Measurements from ENCODE around the gene NELL1.

Gene NELL1

GRCh38 chr11:20910733-20911132 is 241.3 kb downstream of the NELL1 start:
- Histone ChIP-seq H3K27me3 (ENCODE audit: insufficient read depth, low read length) (no peaks in the 10 kb centered on the region), H3K36me3 (ENCODE audit: insufficient read depth, low read length) (no peaks in the 10 kb centered on the region), H3K4me3 (ENCODE audit: low read depth, low read length) (no peak overlapping the region)

DNA sequence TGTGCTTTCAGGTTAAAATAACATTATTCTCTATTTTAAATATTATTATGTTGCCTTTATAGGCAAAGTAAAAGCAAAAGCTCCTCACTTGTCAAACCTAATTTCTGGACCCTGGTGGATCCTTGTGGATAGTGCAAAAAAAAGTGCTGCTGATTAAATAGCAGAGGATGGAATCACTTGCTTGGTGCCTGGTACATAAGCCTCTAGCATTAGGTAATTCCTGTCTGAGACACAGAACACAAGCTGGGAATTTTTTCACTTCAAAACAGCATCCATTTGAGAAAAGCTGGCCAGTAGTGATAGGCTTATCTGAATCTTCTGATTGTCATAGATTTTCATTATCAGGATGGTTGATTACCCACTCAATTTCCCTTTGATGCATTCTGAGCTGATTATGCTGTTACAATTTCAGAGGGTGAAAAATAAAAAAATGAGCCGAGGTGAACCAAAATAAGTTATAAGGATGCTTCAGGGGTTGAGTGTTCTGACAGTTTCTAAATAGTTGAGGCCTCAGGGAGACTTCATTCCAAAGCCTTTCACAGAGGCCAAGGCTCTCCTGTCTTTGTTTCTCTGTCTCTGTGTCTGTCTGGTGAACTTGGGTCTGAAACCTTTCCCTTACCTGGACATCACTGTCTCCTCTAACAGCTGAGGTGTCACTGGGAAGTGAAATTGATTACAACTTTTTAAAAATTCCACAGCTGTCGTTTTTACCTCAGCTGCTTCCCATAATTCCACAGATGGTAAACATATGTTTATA is 242.9 kb downstream of the NELL1 start:
- Histone ChIP-seq H3K4me3 (ENCODE audit: low read depth, low read length) (no peak overlapping the region), H3K36me3 (ENCODE audit: insufficient read depth, low read length) (no peaks in the 10 kb centered on the region), H3K27me3 (ENCODE audit: insufficient read depth, low read length) (no peaks in the 10 kb centered on the region), H3K27ac (ENCODE audit: low read depth, low read length) (no peak overlapping the region), H3K4me1 (ENCODE audit: control insufficient read depth, insufficient read depth, low read length, unreplicated experiment) (no peaks in the 10 kb centered on the region), H3K79me2 (ENCODE audit: control insufficient read depth, insufficient read depth, low read length, unreplicated experiment) (no peaks in the 10 kb centered on the region), H2AFZ (ENCODE audit: low read length, unreplicated experiment) (no peak overlapping the region)

More at GRCh38 chr11:20910733-20911132, 241.3 kb downstream of the NELL1 start:
- H3K4me1 ChIP-seq (ENCODE audit: control insufficient read depth, insufficient read depth, low read length, unreplicated experiment): no peaks in the 10 kb centered on the region
- H2AFZ ChIP-seq (ENCODE audit: low read length, unreplicated experiment): no peak overlapping the region
- H3K27ac ChIP-seq (ENCODE audit: low read depth, low read length): no peak overlapping the region
- no peaks in the 10 kb centered on the region for H3K79me2 ChIP-seq (ENCODE audit: control insufficient read depth, insufficient read depth, low read length, unreplicated experiment)

DNA sequence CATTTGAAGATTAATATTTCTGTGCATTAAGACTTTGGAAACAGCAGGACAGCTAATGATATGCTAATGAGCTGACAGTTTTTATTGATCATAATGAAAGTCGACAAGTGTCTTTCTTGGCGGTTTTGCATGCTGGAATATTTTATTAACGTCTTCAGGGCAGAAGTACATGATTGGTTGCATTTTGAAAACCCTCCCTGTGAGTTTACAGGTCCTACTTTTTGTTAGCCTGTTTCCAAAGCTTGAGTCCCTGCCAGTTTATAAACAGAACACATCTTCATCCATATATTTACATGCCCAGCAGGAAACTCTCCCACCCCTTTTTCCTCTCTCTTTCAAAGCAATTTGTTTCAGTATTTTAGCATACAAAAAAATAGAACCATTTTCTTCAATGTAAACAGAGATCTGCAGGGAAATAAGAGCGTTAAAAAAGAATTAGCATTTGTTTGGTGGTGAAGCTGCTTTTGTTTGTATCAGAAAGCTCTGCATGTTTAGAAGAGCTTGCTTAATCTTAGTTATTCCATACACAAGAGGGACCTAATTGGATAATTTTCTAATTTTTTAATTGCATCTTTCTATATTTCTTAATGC is 243.6 kb downstream of the NELL1 start:
- no peak overlapping the region for H3K27ac ChIP-seq (ENCODE audit: low read depth, low read length)
- no peaks in the 10 kb centered on the region for H3K4me1 ChIP-seq (ENCODE audit: control insufficient read depth, insufficient read depth, low read length, unreplicated experiment)
- H3K36me3 ChIP-seq (ENCODE audit: insufficient read depth, low read length): no peaks in the 10 kb centered on the region
- no peak overlapping the region for H2AFZ ChIP-seq (ENCODE audit: low read length, unreplicated experiment)
- no peaks in the 10 kb centered on the region for H3K27me3 ChIP-seq (ENCODE audit: insufficient read depth, low read length)
- no peak overlapping the region for H3K4me3 ChIP-seq (ENCODE audit: low read depth, low read length)
- H3K79me2 ChIP-seq (ENCODE audit: control insufficient read depth, insufficient read depth, low read length, unreplicated experiment): no peaks in the 10 kb centered on the region

GRCh38 chr11:20917306-20917705 is 247.9 kb downstream of the NELL1 start:
- Histone ChIP-seq H3K36me3 (ENCODE audit: insufficient read depth, low read length) (no peaks in the 10 kb centered on the region), H3K27me3 (ENCODE audit: insufficient read depth, low read length) (no peaks in the 10 kb centered on the region), H3K79me2 (ENCODE audit: control insufficient read depth, insufficient read depth, low read length, unreplicated experiment) (no peaks in the 10 kb centered on the region), H3K27ac (ENCODE audit: low read depth, low read length) (no peak overlapping the region), H2AFZ (ENCODE audit: low read length, unreplicated experiment) (no peak overlapping the region), H3K4me1 (ENCODE audit: control insufficient read depth, insufficient read depth, low read length, unreplicated experiment) (no peaks in the 10 kb centered on the region), H3K4me3 (ENCODE audit: low read depth, low read length) (no peak overlapping the region)

- Histone ChIP-seq H3K79me2 (ENCODE audit: control insufficient read depth, insufficient read depth, low read length, unreplicated experiment) (no peaks in the 10 kb centered on the region), H2AFZ (ENCODE audit: low read length, unreplicated experiment) (no peak overlapping the region), H3K27ac (ENCODE audit: low read depth, low read length) (no peak overlapping the region), H3K4me3 (ENCODE audit: low read depth, low read length) (no peak overlapping the region), H3K36me3 (ENCODE audit: insufficient read depth, low read length) (no peaks in the 10 kb centered on the region), H3K27me3 (ENCODE audit: insufficient read depth, low read length) (no peaks in the 10 kb centered on the region), H3K4me1 (ENCODE audit: control insufficient read depth, insufficient read depth, low read length, unreplicated experiment) (no peaks in the 10 kb centered on the region)
Observed at GRCh38 chr11:20926799-20927540, 257.6 kb downstream of the NELL1 start.

DNA sequence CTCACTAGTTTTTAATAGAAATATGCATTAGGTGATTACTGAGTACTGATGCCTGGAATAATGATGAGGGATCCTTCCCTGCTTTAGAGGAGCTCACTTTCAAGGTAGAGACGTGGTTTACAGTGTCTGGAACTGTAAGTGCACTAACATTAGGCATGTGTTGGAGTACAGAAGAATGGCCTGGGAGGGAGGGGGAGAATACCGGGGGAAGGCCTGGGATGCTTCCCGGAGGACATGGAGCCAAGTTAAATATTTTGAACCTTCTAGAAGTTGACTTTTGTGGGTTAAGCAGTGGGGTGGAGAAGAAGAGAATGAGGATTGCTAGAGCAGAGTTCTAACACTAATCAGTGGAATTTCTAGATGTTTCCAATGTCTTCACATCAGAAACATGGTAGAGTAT is 261.6 kb downstream of the NELL1 start:
- Histone ChIP-seq H3K4me3 (ENCODE audit: low read depth, low read length) (no peak overlapping the region), H3K27ac (ENCODE audit: low read depth, low read length) (no peak overlapping the region), H3K36me3 (ENCODE audit: insufficient read depth, low read length) (no peaks in the 10 kb centered on the region), H3K79me2 (ENCODE audit: control insufficient read depth, insufficient read depth, low read length, unreplicated experiment) (no peaks in the 10 kb centered on the region), H3K4me1 (ENCODE audit: control insufficient read depth, insufficient read depth, low read length, unreplicated experiment) (no peaks in the 10 kb centered on the region), H3K27me3 (ENCODE audit: insufficient read depth, low read length) (no peaks in the 10 kb centered on the region), H2AFZ (ENCODE audit: low read length, unreplicated experiment) (no peak overlapping the region)

- H3K36me3 ChIP-seq (ENCODE audit: insufficient read depth, low read length): no peaks in the 10 kb centered on the region
- no peak overlapping the region for H3K27ac ChIP-seq (ENCODE audit: low read depth, low read length)
- no peaks in the 10 kb centered on the region for H3K79me2 ChIP-seq (ENCODE audit: control insufficient read depth, insufficient read depth, low read length, unreplicated experiment)
- no peak overlapping the region for H2AFZ ChIP-seq (ENCODE audit: low read length, unreplicated experiment)
- H3K4me1 ChIP-seq (ENCODE audit: control insufficient read depth, insufficient read depth, low read length, unreplicated experiment): no peaks in the 10 kb centered on the region
- H3K4me3 ChIP-seq (ENCODE audit: low read depth, low read length): no peak overlapping the region
- no peaks in the 10 kb centered on the region for H3K27me3 ChIP-seq (ENCODE audit: insufficient read depth, low read length)
Observed at GRCh38 chr11:20933086-20933485, 263.7 kb downstream of the NELL1 start.

GRCh38 chr11:20933958-20934357 is 264.6 kb downstream of the NELL1 start:
- Histone ChIP-seq H3K27me3 (ENCODE audit: insufficient read depth, low read length) (no peaks in the 10 kb centered on the region), H3K79me2 (ENCODE audit: control insufficient read depth, insufficient read depth, low read length, unreplicated experiment) (no peaks in the 10 kb centered on the region), H3K4me3 (ENCODE audit: low read depth, low read length) (no peak overlapping the region), H3K36me3 (ENCODE audit: insufficient read depth, low read length) (no peaks in the 10 kb centered on the region), H2AFZ (ENCODE audit: low read length, unreplicated experiment) (no peak overlapping the region), H3K27ac (ENCODE audit: low read depth, low read length) (no peak overlapping the region), H3K4me1 (ENCODE audit: control insufficient read depth, insufficient read depth, low read length, unreplicated experiment) (no peaks in the 10 kb centered on the region)

DNA sequence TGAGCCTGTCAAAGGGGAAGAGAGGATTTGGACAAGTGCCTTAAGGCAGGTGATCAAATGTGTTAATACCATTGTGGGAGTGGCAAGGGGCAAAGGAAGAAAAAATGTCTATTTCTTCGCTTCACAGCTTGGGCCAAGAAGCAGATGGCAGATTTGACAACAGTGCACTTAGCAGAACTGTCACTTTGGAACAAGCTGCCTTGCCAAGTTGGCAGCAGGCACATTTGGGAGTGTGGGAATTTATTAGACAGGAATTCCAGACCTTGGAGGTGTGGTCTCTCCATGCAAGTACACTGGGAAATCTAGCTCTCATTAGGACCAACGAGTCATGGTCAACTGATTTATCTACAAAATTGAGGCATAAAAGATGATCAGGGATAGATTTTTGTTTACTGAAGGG is 265.1 kb downstream of the NELL1 start:
- Histone ChIP-seq H3K79me2 (ENCODE audit: control insufficient read depth, insufficient read depth, low read length, unreplicated experiment) (no peaks in the 10 kb centered on the region), H3K27ac (ENCODE audit: low read depth, low read length) (no peak overlapping the region), H3K27me3 (ENCODE audit: insufficient read depth, low read length) (no peaks in the 10 kb centered on the region), H3K4me1 (ENCODE audit: control insufficient read depth, insufficient read depth, low read length, unreplicated experiment) (no peaks in the 10 kb centered on the region), H2AFZ (ENCODE audit: low read length, unreplicated experiment) (no peak overlapping the region), H3K4me3 (ENCODE audit: low read depth, low read length) (no peak overlapping the region), H3K36me3 (ENCODE audit: insufficient read depth, low read length) (no peaks in the 10 kb centered on the region)

DNA sequence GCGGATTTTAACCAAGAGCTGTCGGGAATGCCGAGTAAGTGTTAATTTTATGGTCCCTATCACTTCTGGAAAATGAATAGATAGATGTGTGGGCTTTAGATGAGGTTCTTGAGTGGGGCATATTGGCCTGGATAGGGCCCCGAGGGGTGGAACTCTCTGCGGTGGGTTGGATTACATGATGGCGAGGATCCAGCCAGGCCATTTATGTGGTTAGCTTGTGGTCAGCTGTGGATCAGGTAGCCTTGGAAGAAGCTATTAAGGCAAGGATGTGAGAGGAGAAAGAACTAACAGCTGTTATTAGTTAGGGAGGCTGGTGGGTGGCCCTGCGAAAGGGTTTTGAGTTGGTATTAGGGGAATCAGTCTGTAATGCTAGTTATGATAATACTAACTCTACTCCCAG is 268.4 kb downstream of the NELL1 start:
- no peak overlapping the region for H2AFZ ChIP-seq (ENCODE audit: low read length, unreplicated experiment)
- no peak overlapping the region for H3K27ac ChIP-seq (ENCODE audit: low read depth, low read length)
- no peaks in the 10 kb centered on the region for H3K36me3 ChIP-seq (ENCODE audit: insufficient read depth, low read length)
- no peaks in the 10 kb centered on the region for H3K79me2 ChIP-seq (ENCODE audit: control insufficient read depth, insufficient read depth, low read length, unreplicated experiment)
- no peak overlapping the region for H3K4me3 ChIP-seq (ENCODE audit: low read depth, low read length)
- no peaks in the 10 kb centered on the region for H3K27me3 ChIP-seq (ENCODE audit: insufficient read depth, low read length)
- H3K4me1 ChIP-seq (ENCODE audit: control insufficient read depth, insufficient read depth, low read length, unreplicated experiment): no peaks in the 10 kb centered on the region

GRCh38 chr11:20949585-20949984 is 280.2 kb downstream of the NELL1 start:
- no peaks in the 10 kb centered on the region for H3K4me1 ChIP-seq (ENCODE audit: control insufficient read depth, insufficient read depth, low read length, unreplicated experiment)
- no peaks in the 10 kb centered on the region for H3K27me3 ChIP-seq (ENCODE audit: insufficient read depth, low read length)
- no peak overlapping the region for H3K27ac ChIP-seq (ENCODE audit: low read depth, low read length)
- no peak overlapping the region for H3K4me3 ChIP-seq (ENCODE audit: low read depth, low read length)
- H3K79me2 ChIP-seq (ENCODE audit: control insufficient read depth, insufficient read depth, low read length, unreplicated experiment): no peaks in the 10 kb centered on the region
- H2AFZ ChIP-seq (ENCODE audit: low read length, unreplicated experiment): no peak overlapping the region
- no peaks in the 10 kb centered on the region for H3K36me3 ChIP-seq (ENCODE audit: insufficient read depth, low read length)

Measured in ACC112 (cell line).